Measurements from ENCODE around the gene DMRTB1. TPM values are rescaled to one million over a fixed set of nuclear protein-coding genes. Genes with fewer than 3 reads are reported as not detected.
"Not testable (repeated sequence)": the region's sequence is repeated elsewhere in the genome, so short reads cannot be mapped to it uniquely, and the experiment has no call there.

Gene DMRTB1
- polyA plus RNA-seq, 2 donors, result not detected

DNA sequence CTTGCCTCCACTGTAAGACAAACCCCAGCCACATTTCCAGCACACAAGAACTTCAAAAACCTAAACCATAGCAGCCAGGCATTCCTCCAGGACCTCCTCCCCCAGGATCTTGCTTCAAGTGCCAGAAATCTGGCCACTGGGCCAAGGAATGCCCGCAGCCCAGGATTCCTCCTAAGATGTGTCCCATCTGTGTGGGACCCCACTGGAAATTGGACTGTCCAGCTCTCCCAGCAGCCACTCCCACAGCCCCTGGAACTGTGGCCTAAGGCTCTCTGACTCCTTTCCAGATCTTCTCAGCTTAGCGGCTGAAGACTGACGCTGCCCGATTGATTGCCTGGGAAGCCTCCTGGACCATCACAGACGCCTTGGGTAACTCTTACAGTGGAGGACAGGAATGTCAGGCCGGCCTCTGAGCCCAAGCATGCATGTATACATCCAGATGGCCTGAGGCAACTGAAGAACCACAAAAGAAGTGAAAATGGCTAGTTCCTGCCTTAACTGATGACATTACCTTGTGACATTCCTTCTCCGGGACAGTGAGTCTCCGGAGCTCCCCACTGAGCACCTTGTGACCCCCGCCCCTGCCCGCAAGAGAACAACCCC is 24.7 kb upstream of the DMRTB1 start:
- not testable (repeated sequence) for H3K4me1 ChIP-seq (ENCODE audit: control insufficient read depth in 2 of 2, insufficient read depth in 2 of 2, low read length in 1 of 2); H3K4me3 ChIP-seq (ENCODE audit: low read depth in 1 of 2, low read length in 2 of 2); H3K36me3 ChIP-seq (ENCODE audit: control insufficient read depth in 2 of 2, insufficient read depth in 2 of 2, low read length in 1 of 2); H3K27me3 ChIP-seq (ENCODE audit: control insufficient read depth in 1 of 2, insufficient read depth in 2 of 2, low read length in 2 of 2); H3K9me3 ChIP-seq (ENCODE audit: control insufficient read depth in 2 of 2, insufficient read depth in 1 of 2, low read depth in 1 of 2, low read length in 1 of 2); H3K27ac ChIP-seq (ENCODE audit: low read depth in 2 of 2, low read length in 1 of 2)
- 87 to 92% methylated on average over 10 of the region's 10 CpGs for WGBS, 2 donors

DNA sequence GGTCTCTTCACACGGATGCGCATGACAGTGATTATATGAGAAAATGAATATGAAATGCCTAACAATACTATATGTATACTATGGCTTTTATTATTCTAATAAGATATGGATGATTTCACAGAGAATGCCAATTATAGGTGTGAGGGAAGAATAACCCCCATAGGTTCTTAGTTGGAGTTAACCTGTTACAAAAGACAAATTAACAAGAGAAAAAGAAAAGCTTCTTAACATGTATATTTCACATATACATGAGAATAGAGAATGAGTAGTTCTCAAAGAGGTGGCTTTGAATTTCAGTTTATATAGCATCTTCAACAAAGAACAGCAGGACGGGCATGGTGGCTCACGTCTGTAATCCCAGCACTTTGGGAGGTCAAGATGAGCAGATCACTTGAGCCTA is 24.0 kb upstream of the DMRTB1 start:
- no peaks in the 10 kb centered on the region for H3K36me3 ChIP-seq (ENCODE audit: control insufficient read depth in 2 of 2, insufficient read depth in 2 of 2, low read length in 1 of 2)
- peaks cover 0 to 2% of the 10 kb centered on the region in 2 donors for H3K27me3 ChIP-seq (ENCODE audit: control insufficient read depth in 1 of 2, insufficient read depth in 2 of 2, low read length in 2 of 2)
- no peaks in the 10 kb centered on the region for H3K4me1 ChIP-seq (ENCODE audit: control insufficient read depth in 2 of 2, insufficient read depth in 2 of 2, low read length in 1 of 2)
- H3K4me3 ChIP-seq (ENCODE audit: low read depth in 1 of 2, low read length in 2 of 2), result no peak overlapping the region
- 92 to 96% methylated on average over 4 of the region's 4 CpGs for WGBS, 2 donors
- no peak overlapping the region for H3K27ac ChIP-seq (ENCODE audit: low read depth in 2 of 2, low read length in 1 of 2)
- H3K9me3 ChIP-seq (ENCODE audit: control insufficient read depth in 2 of 2, insufficient read depth in 1 of 2, low read depth in 1 of 2, low read length in 1 of 2), result peaks cover 0 to 4% of the 10 kb centered on the region in 2 donors

DNA sequence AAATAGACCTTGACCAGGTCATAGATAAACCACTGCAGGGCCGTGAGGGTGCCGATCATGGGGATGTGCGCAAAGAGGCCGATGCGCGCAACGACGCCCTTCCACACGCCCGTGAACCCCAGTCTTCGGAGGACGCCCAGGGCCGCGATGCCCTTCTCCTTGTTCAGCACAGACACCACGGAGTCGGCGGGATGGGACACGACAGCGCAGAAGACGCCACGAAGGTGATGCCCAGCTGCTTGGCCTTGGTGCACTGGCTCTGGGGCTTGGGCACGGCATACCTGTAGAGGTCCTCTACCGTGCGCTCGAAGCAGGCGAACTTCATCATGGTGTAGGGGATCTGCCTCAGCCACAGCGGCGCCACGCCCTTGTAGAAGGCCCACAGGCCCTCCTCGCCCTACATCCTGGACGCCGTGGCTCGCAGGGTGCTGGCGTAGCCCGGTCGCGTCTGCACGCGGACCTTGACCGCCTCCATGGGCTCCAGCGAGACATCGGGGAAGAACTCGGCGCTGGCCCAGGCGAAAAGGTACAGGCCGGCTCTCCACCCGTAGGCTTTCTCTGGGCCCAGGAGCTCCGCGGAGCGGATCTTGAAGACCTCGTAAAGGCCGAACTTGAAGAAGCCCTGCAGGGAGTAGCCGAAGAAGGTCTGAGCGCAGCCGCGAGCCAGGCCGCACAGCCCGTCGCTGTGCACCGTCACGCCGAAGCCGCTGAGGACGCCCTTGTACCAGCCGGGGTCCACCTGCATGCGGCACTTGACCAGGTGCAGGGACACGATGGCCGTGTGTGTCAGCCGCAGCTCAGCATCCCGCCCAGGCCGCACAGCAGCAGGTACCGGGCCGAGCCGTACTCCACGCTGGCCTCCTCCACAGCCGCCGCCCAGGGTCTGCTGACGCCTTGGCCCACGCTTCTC is 20.5 kb upstream of the DMRTB1 start:
- Histone ChIP-seq H3K27ac (ENCODE audit: low read depth in 2 of 2, low read length in 1 of 2) (no peak overlapping the region), H3K4me1 (ENCODE audit: control insufficient read depth in 2 of 2, insufficient read depth in 2 of 2, low read length in 1 of 2) (no peaks in the 10 kb centered on the region), H3K36me3 (ENCODE audit: control insufficient read depth in 2 of 2, insufficient read depth in 2 of 2, low read length in 1 of 2) (no peaks in the 10 kb centered on the region), H3K4me3 (ENCODE audit: low read depth in 1 of 2, low read length in 2 of 2) (no peak overlapping the region), H3K9me3 (ENCODE audit: control insufficient read depth in 2 of 2, insufficient read depth in 1 of 2, low read depth in 1 of 2, low read length in 1 of 2) (peaks cover 0 to 4% of the 10 kb centered on the region in 2 donors), H3K27me3 (ENCODE audit: control insufficient read depth in 1 of 2, insufficient read depth in 2 of 2, low read length in 2 of 2) (peaks cover 0 to 2% of the 10 kb centered on the region in 2 donors)
- 98% methylated on average over 75 to 79 of the region's 79 CpGs for WGBS, 2 donors

DNA sequence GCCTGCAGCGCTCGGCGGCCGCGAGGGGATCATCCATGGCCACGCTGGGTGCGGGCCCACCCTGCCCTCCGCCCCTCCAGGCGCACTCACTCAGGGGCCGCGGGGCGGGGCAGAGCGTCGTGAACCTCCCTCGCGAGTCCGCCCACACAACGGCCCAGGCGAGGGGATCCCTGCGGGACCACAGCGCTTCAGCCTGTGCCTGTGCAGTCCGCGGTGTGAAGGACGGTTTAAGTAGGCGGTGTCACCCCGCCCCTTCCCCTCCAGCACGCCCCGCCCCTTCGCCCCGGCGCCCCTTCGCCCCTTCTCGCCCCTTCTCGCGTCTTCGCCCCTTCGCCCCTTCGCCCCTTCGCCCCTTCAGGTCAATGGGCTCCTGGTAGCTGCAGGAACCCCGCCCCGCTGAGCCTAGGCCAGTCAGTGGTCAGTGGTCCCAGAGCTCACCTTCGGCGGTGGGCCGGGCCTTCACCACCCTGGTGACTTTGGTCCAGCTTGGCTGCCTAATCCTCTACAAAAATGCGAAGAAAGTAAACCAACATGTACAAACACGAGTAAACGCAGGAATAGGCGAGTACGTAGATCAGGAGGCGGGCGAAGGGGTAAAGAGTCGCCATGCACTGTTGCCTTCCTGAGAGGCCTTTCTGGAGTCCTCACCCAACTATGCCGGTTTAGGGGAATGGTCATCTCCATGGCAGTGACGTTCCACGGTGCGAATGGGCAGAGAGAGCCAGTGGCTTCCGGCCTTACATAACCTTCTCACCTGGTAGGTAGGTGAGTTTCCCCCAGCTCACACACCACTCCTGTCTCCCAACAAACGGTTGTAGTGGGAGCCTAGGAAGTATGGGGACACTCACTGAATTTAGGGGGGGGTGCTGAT is 19.6 kb upstream of the DMRTB1 start:
- no peak overlapping the region for H3K27ac ChIP-seq (ENCODE audit: low read depth in 2 of 2, low read length in 1 of 2)
- H3K27me3 ChIP-seq (ENCODE audit: control insufficient read depth in 1 of 2, insufficient read depth in 2 of 2, low read length in 2 of 2), result peaks cover 0 to 2% of the 10 kb centered on the region in 2 donors
- peaks cover 0 to 4% of the 10 kb centered on the region in 2 donors for H3K9me3 ChIP-seq (ENCODE audit: control insufficient read depth in 2 of 2, insufficient read depth in 1 of 2, low read depth in 1 of 2, low read length in 1 of 2)
- H3K36me3 ChIP-seq (ENCODE audit: control insufficient read depth in 2 of 2, insufficient read depth in 2 of 2, low read length in 1 of 2), result no peaks in the 10 kb centered on the region
- H3K4me3 ChIP-seq (ENCODE audit: low read depth in 1 of 2, low read length in 2 of 2), result no peak overlapping the region
- 97% methylated on average over 58 of the region's 58 CpGs for WGBS, 2 donors
- no peaks in the 10 kb centered on the region for H3K4me1 ChIP-seq (ENCODE audit: control insufficient read depth in 2 of 2, insufficient read depth in 2 of 2, low read length in 1 of 2)

DNA sequence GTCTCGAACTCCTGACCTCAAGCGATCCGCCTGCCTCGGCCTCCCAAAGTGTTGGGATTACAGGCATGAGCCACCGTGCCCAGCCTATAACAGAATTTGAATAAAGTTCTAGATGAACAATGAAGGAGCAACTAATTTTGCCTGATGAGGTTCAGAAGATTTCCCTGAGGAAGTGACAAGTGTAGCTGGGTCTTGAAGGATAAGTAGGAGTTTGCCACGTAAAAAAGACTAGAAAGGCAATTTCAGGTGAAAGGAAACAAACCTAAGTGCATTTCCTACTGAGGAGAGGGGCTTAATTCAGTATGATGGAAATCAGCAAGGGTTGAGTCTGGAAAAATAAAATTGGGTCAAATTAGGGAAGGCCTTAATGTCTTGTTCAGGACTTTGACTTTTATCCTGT is 18.6 kb upstream of the DMRTB1 start:
- Histone ChIP-seq H3K4me1 (ENCODE audit: control insufficient read depth in 2 of 2, insufficient read depth in 2 of 2, low read length in 1 of 2) (no peaks in the 10 kb centered on the region), H3K27ac (ENCODE audit: low read depth in 2 of 2, low read length in 1 of 2) (no peak overlapping the region), H3K36me3 (ENCODE audit: control insufficient read depth in 2 of 2, insufficient read depth in 2 of 2, low read length in 1 of 2) (no peaks in the 10 kb centered on the region), H3K27me3 (ENCODE audit: control insufficient read depth in 1 of 2, insufficient read depth in 2 of 2, low read length in 2 of 2) (peaks cover 0 to 2% of the 10 kb centered on the region in 2 donors), H3K9me3 (ENCODE audit: control insufficient read depth in 2 of 2, insufficient read depth in 1 of 2, low read depth in 1 of 2, low read length in 1 of 2) (peaks cover 0 to 4% of the 10 kb centered on the region in 2 donors), H3K4me3 (ENCODE audit: low read depth in 1 of 2, low read length in 2 of 2) (no peak overlapping the region)
- 92 to 97% methylated on average over 6 of the region's 6 CpGs for WGBS, 2 donors

DNA sequence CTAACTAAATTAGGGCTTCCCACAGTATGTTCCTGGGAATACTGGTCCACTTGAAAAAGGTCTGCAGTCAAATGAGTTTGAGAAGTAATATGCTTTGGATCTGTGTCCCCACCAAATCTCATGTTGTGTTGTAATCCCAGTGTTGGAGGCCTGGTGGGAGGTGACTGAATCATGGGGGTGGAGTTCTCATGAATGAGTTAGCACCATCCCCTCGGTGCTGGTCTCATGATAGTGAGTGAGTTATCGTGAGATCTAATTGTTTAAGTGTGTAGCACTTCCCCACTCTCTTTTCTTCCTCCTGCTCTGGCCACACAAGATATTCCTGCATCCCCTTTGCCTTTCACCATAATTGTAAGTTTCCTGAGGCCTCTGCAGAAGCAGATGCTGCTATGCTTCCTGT is 16.9 kb upstream of the DMRTB1 start:
- no peaks in the 10 kb centered on the region for H3K36me3 ChIP-seq (ENCODE audit: control insufficient read depth in 2 of 2, insufficient read depth in 2 of 2, low read length in 1 of 2)
- H3K27ac ChIP-seq (ENCODE audit: low read depth in 2 of 2, low read length in 1 of 2), result no peak overlapping the region
- WGBS, 2 donors, result 29 to 34% methylated on average over 2 of the region's 2 CpGs
- H3K9me3 ChIP-seq (ENCODE audit: control insufficient read depth in 2 of 2, insufficient read depth in 1 of 2, low read depth in 1 of 2, low read length in 1 of 2), result peaks cover 0 to 4% of the 10 kb centered on the region in 2 donors
- no peak overlapping the region for H3K4me3 ChIP-seq (ENCODE audit: low read depth in 1 of 2, low read length in 2 of 2)
- no peaks in the 10 kb centered on the region for H3K27me3 ChIP-seq (ENCODE audit: control insufficient read depth in 1 of 2, insufficient read depth in 2 of 2, low read length in 2 of 2)
- H3K4me1 ChIP-seq (ENCODE audit: control insufficient read depth in 2 of 2, insufficient read depth in 2 of 2, low read length in 1 of 2), result no peaks in the 10 kb centered on the region

DNA sequence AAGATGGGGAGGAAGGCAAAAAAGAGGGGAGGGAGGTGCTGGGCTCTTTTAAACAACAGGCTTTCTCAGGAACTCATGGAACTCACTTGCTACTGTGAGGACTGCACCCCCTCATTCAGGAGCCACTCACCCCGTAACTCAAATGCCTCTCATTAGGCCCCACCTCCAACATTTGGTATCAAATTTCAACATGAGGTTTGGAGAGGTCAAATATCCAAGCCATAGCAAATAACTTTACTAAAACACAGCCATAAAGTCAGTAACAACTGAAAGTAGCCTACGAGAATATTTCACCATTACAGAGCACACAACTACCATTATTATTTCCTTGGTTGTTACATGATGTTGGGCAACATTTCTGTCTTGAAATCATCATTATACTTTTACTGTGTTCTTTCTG is 13.1 kb upstream of the DMRTB1 start:
- no peaks in the 10 kb centered on the region for H3K9me3 ChIP-seq (ENCODE audit: control insufficient read depth in 2 of 2, insufficient read depth in 1 of 2, low read depth in 1 of 2, low read length in 1 of 2)
- no peaks in the 10 kb centered on the region for H3K36me3 ChIP-seq (ENCODE audit: control insufficient read depth in 2 of 2, insufficient read depth in 2 of 2, low read length in 1 of 2)
- H3K4me3 ChIP-seq (ENCODE audit: low read depth in 1 of 2, low read length in 2 of 2), result no peak overlapping the region
- 66 to 69% methylated on average over 2 of the region's 2 CpGs for WGBS, 2 donors
- no peaks in the 10 kb centered on the region for H3K4me1 ChIP-seq (ENCODE audit: control insufficient read depth in 2 of 2, insufficient read depth in 2 of 2, low read length in 1 of 2)
- H3K27me3 ChIP-seq (ENCODE audit: control insufficient read depth in 1 of 2, insufficient read depth in 2 of 2, low read length in 2 of 2), result no peaks in the 10 kb centered on the region
- H3K27ac ChIP-seq (ENCODE audit: low read depth in 2 of 2, low read length in 1 of 2), result no peak overlapping the region

DNA sequence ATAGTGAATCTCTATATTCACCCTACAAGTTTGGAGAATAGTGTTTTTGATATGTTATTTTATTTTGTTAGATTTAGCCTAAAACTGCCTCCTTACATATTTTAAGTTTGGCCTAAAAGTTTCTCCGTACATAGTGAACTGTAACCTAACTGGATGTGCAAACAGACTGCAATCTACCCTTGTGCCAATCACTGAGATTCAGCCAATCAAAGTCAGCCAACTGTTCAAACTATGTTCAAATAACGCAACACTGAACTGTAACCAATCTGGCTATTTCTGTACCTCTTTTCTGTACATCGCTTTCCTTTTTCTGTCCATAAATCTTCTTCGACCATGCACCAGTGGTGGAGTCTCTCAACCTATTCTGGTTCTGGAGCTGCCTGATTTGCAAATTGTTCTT is 11.8 kb upstream of the DMRTB1 start:
- Histone ChIP-seq H3K4me1 (ENCODE audit: control insufficient read depth in 2 of 2, insufficient read depth in 2 of 2, low read length in 1 of 2) (no peaks in the 10 kb centered on the region), H3K4me3 (ENCODE audit: low read depth in 1 of 2, low read length in 2 of 2) (no peak overlapping the region), H3K27ac (ENCODE audit: low read depth in 2 of 2, low read length in 1 of 2) (no peak overlapping the region), H3K27me3 (ENCODE audit: control insufficient read depth in 1 of 2, insufficient read depth in 2 of 2, low read length in 2 of 2) (no peaks in the 10 kb centered on the region), H3K9me3 (ENCODE audit: control insufficient read depth in 2 of 2, insufficient read depth in 1 of 2, low read depth in 1 of 2, low read length in 1 of 2) (no peaks in the 10 kb centered on the region), H3K36me3 (ENCODE audit: control insufficient read depth in 2 of 2, insufficient read depth in 2 of 2, low read length in 1 of 2) (no peaks in the 10 kb centered on the region)
- WGBS, 2 donors, result 88 to 93% methylated on average over 4 of the region's 4 CpGs

DNA sequence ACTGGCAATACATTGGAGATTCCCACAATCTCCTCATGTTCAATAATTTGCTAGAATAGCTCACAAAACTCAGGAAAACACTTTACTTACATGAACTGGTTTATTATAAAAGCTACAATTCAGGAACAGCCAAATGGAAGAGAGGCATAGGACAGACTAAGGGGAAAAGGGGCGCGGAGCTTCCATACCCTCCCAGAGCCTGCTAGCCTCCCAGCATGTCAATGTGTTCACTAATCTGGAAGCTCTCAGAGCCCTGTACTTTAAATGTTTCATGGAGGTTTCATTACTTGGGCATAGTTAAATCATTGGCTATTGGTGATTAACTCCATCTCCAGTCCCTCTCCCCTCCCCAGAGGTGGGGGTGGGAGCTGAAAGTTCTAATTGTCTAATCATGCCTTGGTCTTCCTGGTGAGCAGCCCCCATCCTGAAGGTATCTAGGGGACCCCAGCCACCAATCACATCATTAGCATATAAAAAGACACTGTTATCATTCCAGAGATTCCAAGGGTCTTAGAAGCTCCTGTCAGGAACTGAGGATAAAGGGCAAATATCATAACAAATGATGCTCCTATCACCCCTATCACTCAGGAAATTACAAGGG is 10.9 kb upstream of the DMRTB1 start:
- WGBS, 2 donors, result 85 to 89% methylated on average over 2 of the region's 2 CpGs
- Histone ChIP-seq H3K9me3 (ENCODE audit: control insufficient read depth in 2 of 2, insufficient read depth in 1 of 2, low read depth in 1 of 2, low read length in 1 of 2) (no peaks in the 10 kb centered on the region), H3K27ac (ENCODE audit: low read depth in 2 of 2, low read length in 1 of 2) (no peak overlapping the region), H3K27me3 (ENCODE audit: control insufficient read depth in 1 of 2, insufficient read depth in 2 of 2, low read length in 2 of 2) (no peaks in the 10 kb centered on the region), H3K4me1 (ENCODE audit: control insufficient read depth in 2 of 2, insufficient read depth in 2 of 2, low read length in 1 of 2) (no peaks in the 10 kb centered on the region), H3K36me3 (ENCODE audit: control insufficient read depth in 2 of 2, insufficient read depth in 2 of 2, low read length in 1 of 2) (no peaks in the 10 kb centered on the region), H3K4me3 (ENCODE audit: low read depth in 1 of 2, low read length in 2 of 2) (no peak overlapping the region)

Data from esophagus (tissue), 2 donors.